ENCODE data around the gene FAM120A.

DNA sequence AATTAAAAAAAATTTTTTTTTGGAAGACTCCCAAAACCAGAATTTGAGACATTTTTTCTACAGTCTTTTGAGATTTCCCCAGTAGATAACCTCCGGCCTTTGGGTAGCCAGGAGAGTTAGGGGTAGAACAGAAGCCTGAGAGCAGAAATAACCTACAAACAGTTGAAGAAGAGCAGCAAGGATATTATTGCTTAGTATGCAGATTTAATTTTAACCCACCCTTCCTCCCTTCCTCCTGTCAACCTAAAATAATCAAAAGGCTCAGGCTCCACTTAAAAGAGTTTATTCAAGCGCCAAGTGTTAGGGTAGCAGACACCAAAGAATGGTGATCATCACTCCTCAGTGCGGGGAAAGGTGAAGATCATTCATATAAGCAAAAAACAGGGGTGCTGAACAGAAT is 17.4 kb upstream of the FAM120A start:
- no peak for TF ChIP-seq POLR2A (IDR thresholded peaks at IDR 0.05)
- TF ChIP-seq EP300 (IDR thresholded peaks at IDR 0.05), result no peak
- TF ChIP-seq, protein P1, sequence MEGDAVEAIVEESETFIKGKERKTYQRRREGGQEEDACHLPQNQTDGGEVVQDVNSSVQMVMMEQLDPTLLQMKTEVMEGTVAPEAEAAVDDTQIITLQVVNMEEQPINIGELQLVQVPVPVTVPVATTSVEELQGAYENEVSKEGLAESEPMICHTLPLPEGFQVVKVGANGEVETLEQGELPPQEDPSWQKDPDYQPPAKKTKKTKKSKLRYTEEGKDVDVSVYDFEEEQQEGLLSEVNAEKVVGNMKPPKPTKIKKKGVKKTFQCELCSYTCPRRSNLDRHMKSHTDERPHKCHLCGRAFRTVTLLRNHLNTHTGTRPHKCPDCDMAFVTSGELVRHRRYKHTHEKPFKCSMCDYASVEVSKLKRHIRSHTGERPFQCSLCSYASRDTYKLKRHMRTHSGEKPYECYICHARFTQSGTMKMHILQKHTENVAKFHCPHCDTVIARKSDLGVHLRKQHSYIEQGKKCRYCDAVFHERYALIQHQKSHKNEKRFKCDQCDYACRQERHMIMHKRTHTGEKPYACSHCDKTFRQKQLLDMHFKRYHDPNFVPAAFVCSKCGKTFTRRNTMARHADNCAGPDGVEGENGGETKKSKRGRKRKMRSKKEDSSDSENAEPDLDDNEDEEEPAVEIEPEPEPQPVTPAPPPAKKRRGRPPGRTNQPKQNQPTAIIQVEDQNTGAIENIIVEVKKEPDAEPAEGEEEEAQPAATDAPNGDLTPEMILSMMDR (IDR thresholded peaks at IDR 0.05), result no peak
